Urothelium cell line (cell line): Measurements from ENCODE around the gene WDR86.

Experiments
- DNase-seq: peaks from one replicate; pipeline ENCODE4 v3.0.0; 2011; ENCODE audit warnings: low spot score, mixed read lengths
- FAIRE-seq: peaks from 2 replicates; lab custom pipeline; 2011; peaks lifted over from hg19 to GRCh38; lab: Jason Lieb, UNC

Gene WDR86

GRCh38 chr7:151409667-151410404 lies at the start of gene WDR86:
Gene WDR86 (minus strand): TSS chr7:151410038. CDS start chr7:151409589, 449 bp downstream.
- FAIRE-seq (no peak), DNase-seq (no peak)

GRCh38 chr7:151457534-151457933 lies 47.7 kb upstream of the WDR86 start:
- DNase-seq (no peak), FAIRE-seq (no peak)

GRCh38 chr7:151456782-151457181 lies 46.9 kb upstream of the WDR86 start:
- DNase-seq (no peak), FAIRE-seq (no peak)

GRCh38 chr7:151456276-151456675 lies 46.4 kb upstream of the WDR86 start:
- no peak for FAIRE-seq

GRCh38 chr7:151455690-151456089 lies 45.9 kb upstream of the WDR86 start:
- FAIRE-seq, result no peak
- no peak for DNase-seq

More at GRCh38 chr7:151456276-151456675, 46.4 kb upstream of the WDR86 start:
- no peak for DNase-seq

GRCh38 chr7:151454932-151455530 lies 45.2 kb upstream of the WDR86 start:
- DNase-seq (no peak), FAIRE-seq (no peak)

- FAIRE-seq, result no peak
- no peak for DNase-seq
These were observed 44.5 kb upstream of the WDR86 start for GRCh38 chr7:151454305-151454704.

- FAIRE-seq, result no peak
- DNase-seq, result no peak
These were observed 43.5 kb upstream of the WDR86 start for GRCh38 chr7:151453326-151453791.

GRCh38 chr7:151452680-151453325 lies 43.0 kb upstream of the WDR86 start:
- FAIRE-seq, result no peak
- no peak for DNase-seq

GRCh38 chr7:151451626-151452571 lies 42.1 kb upstream of the WDR86 start:
- DNase-seq (no peak), FAIRE-seq (no peak)

- DNase-seq (no peak), FAIRE-seq (no peak)
These were observed 41.3 kb upstream of the WDR86 start for GRCh38 chr7:151451156-151451555.

- FAIRE-seq, result no peak
- no peak for DNase-seq
These were observed 40.2 kb upstream of the WDR86 start for GRCh38 chr7:151449990-151450389.

GRCh38 chr7:151448261-151449252 lies 38.7 kb upstream of the WDR86 start:
- FAIRE-seq, result no peak
- DNase-seq, result no peak

- FAIRE-seq (no peak), DNase-seq (no peak)
These were observed 38.0 kb upstream of the WDR86 start for GRCh38 chr7:151447901-151448260.

- FAIRE-seq, result no peak
- DNase-seq, result no peak
These were observed 37.5 kb upstream of the WDR86 start for GRCh38 chr7:151447312-151447711.

GRCh38 chr7:151446412-151446811 lies 36.6 kb upstream of the WDR86 start:
- DNase-seq (no peak), FAIRE-seq (no peak)

GRCh38 chr7:151444632-151445031 lies 34.8 kb upstream of the WDR86 start:
- DNase-seq (no peak), FAIRE-seq (no peak)

GRCh38 chr7:151442776-151443496 lies 33.1 kb upstream of the WDR86 start:
- FAIRE-seq (no peak), DNase-seq (no peak)
